Esophagus squamous epithelium (tissue), 5 donors: ENCODE results near the gene RAP1A. TPM values are rescaled to one million over a fixed set of nuclear protein-coding genes. Genes with fewer than 3 reads are reported as not detected.

Source experiments
- DNase-seq: peaks from one replicate; lab custom pipeline; 2025; lab: John Stamatoyannopoulos, UW
- H3K27ac ChIP-seq, 4 donors: fragments of 200-600 bp; sonication (generic); one replicate each; pipeline ENCODE4 v1.5.1; 2016 to 2019; ENCODE audit warnings: mild to moderate bottlenecking in 1 of 4
- H3K27me3 ChIP-seq, 4 donors: fragments of 200-600 bp; sonication (generic); 1 replicate in 3 of 4; 2 replicates in 1 of 4; pipeline versions ENCODE4 v1.5.1 to v1.6.0; 2017 to 2021; ENCODE audit warnings: antibody characterized with exemption in 1 of 4
- H3K36me3 ChIP-seq, 3 donors: fragments of 200-600 bp; sonication (generic); one replicate each; pipeline ENCODE4 v1.5.1; 2016 to 2019
- H3K4me1 ChIP-seq, 3 donors: fragments of 200-600 bp; sonication (generic); one replicate each; pipeline ENCODE4 v1.5.1; 2017 to 2019
- H3K4me3 ChIP-seq, 4 donors: fragments of 200-600 bp; sonication (generic); 1 replicate in 3 of 4; 2 replicates in 1 of 4; pipeline ENCODE4 v1.5.1; 2016 to 2019; ENCODE audit warnings: mild to moderate bottlenecking in 2 of 4, moderate library complexity in 1 of 4
- H3K9me3 ChIP-seq, 3 donors: fragments of 200-600 bp; sonication (generic); one replicate each; pipeline ENCODE4 v1.5.1; 2016 to 2019
- CTCF ChIP-seq, 6 experiments: fragments of 450-650 bp in 4 of 6; fragments of 200-600 bp in 2 of 6; sonication (generic) in 2 of 6; IDR thresholded peaks; one replicate each; pipeline ENCODE4 v1.5.1; 2016 to 2019; ENCODE audit warnings: antibody characterized with exemption in 6 of 6, mild to moderate bottlenecking in 4 of 6, moderate library complexity in 4 of 6
- POLR2A ChIP-seq, 4 donors: fragments of 450-650 bp; IDR thresholded peaks; one replicate each; pipeline ENCODE4 v1.6.1; 2017; ENCODE audit warnings: antibody characterized with exemption in 4 of 4, mild to moderate bottlenecking in 4 of 4, moderate library complexity in 3 of 4
- WGBS, 2 donors: methylation state at CpG; one replicate each; pipeline ENCODE4 v1.1.5; 2018; 5-methylcytosine and 5-hydroxymethylcytosine counted together
- intact Hi-C: fragments of 100-400 bp; cut with DNase I; formaldehyde crosslinking; loops from one replicate; pipeline ENCODE4 v1.15.0; 2022
- total RNA-seq, 4 donors: library from RNA; depleted of rRNA; stranded (reverse); fragments of >200 nt; gene quantifications; one replicate each; pipeline ENCODE4 v1.1.0, GENCODE V29; 2016
- donor health status: DM: yes; HTN: yes; CAD: no.

Gene RAP1A
- total RNA-seq, 4 donors from 2014 or later: 24.3 to 111 (median 43.3) TPM

GRCh38 chr1:111690306-111690617 is 70.7 kb downstream of the RAP1A start:
- TF ChIP-seq POLR2A (IDR thresholded peaks at IDR 0.05) (no peak), CTCF (IDR thresholded peaks at IDR 0.05) (no peak)
- no peak for DNase-seq
- intact Hi-C loops: no loop called here
- no peaks in the 10 kb centered on the region for H3K27me3 ChIP-seq
- no peak overlapping the region for H3K4me3 ChIP-seq
- no peaks in the 10 kb centered on the region for H3K9me3 ChIP-seq
- peaks cover 0 to 16% (median 5%) of the 10 kb centered on the region in 3 donors for H3K4me1 ChIP-seq
- peaks cover 0 to 35% (median 0%) of the 10 kb centered on the region in 3 donors for H3K36me3 ChIP-seq
- H3K27ac ChIP-seq: peak overlapping the region in 2 of 4 donors; percentile 18 to 37

GRCh38 chr1:111691886-111692285 is 72.3 kb downstream of the RAP1A start:
- DNase-seq: no peak
- H3K4me1 ChIP-seq: peaks cover 0 to 23% (median 5%) of the 10 kb centered on the region in 3 donors
- WGBS, 2 donors: 77 to 95% methylated on average over 1 of the region's 1 CpG
- no peak for TF ChIP-seq CTCF (IDR thresholded peaks at IDR 0.05)
- no peak for TF ChIP-seq POLR2A (IDR thresholded peaks at IDR 0.05)
- peaks cover 0 to 49% (median 0%) of the 10 kb centered on the region in 3 donors for H3K36me3 ChIP-seq
- no peaks in the 10 kb centered on the region for H3K27me3 ChIP-seq
- intact Hi-C loops: no loop called here
- H3K4me3 ChIP-seq: no peak overlapping the region
- H3K9me3 ChIP-seq: no peaks in the 10 kb centered on the region
- H3K27ac ChIP-seq: no peak overlapping the region

- H3K36me3 ChIP-seq: peaks cover 10 to 88% (median 25%) of the 10 kb centered on the region in 3 donors
- H3K27ac ChIP-seq: no peak overlapping the region
- no peaks in the 10 kb centered on the region for H3K27me3 ChIP-seq
- H3K4me3 ChIP-seq: no peak overlapping the region
- intact Hi-C loops: no loop called here
- WGBS, 2 donors: 41 to 44% methylated on average over 1 of the region's 1 CpG
- H3K4me1 ChIP-seq: peaks cover 0 to 10% (median 0%) of the 10 kb centered on the region in 3 donors
- TF ChIP-seq POLR2A (IDR thresholded peaks at IDR 0.05) (no peak), CTCF (IDR thresholded peaks at IDR 0.05) (no peak)
- DNase-seq: no peak
- H3K9me3 ChIP-seq: no peaks in the 10 kb centered on the region
Observed at GRCh38 chr1:111695801-111696200, 76.2 kb downstream of the RAP1A start.

- TF ChIP-seq CTCF (IDR thresholded peaks at IDR 0.05) (no peak), POLR2A (IDR thresholded peaks at IDR 0.05) (no peak)
- H3K27me3 ChIP-seq: no peaks in the 10 kb centered on the region
- no peaks in the 10 kb centered on the region for H3K9me3 ChIP-seq
- DNase-seq: no peak
- intact Hi-C loops: no loop called here
- no peak overlapping the region for H3K27ac ChIP-seq
- peaks cover 13 to 90% (median 25%) of the 10 kb centered on the region in 3 donors for H3K36me3 ChIP-seq
- H3K4me3 ChIP-seq: no peak overlapping the region
- H3K4me1 ChIP-seq: peaks cover 0 to 8% (median 0%) of the 10 kb centered on the region in 3 donors
Observed at GRCh38 chr1:111696330-111696729, 76.7 kb downstream of the RAP1A start.

- H3K36me3 ChIP-seq: peaks cover 13 to 91% (median 25%) of the 10 kb centered on the region in 3 donors
Observed at GRCh38 chr1:111699268-111699667, 79.7 kb downstream of the RAP1A start.

More at GRCh38 chr1:111699268-111699667, 79.7 kb downstream of the RAP1A start:
- no peak overlapping the region for H3K4me3 ChIP-seq
- no peaks in the 10 kb centered on the region for H3K27me3 ChIP-seq
- peaks cover 0 to 7% (median 0%) of the 10 kb centered on the region in 3 donors for H3K4me1 ChIP-seq
- no peaks in the 10 kb centered on the region for H3K9me3 ChIP-seq
- H3K27ac ChIP-seq: no peak overlapping the region
- no peak for DNase-seq
- intact Hi-C loops: no loop called here
- TF ChIP-seq CTCF (IDR thresholded peaks at IDR 0.05) (no peak), POLR2A (IDR thresholded peaks at IDR 0.05) (no peak)
